C1 segment of cervical spinal cord (tissue), 14 donors: ENCODE data around the gene GDF3.
"Not testable (repeated sequence)": the region's sequence is repeated elsewhere in the genome, so short reads cannot be mapped to it uniquely, and the experiment has no call there.

Source experiments
- DNase-seq, 14 donors: peaks; one replicate each; lab custom pipeline; 2025; lab: John Stamatoyannopoulos, UW

Gene GDF3

DNA sequence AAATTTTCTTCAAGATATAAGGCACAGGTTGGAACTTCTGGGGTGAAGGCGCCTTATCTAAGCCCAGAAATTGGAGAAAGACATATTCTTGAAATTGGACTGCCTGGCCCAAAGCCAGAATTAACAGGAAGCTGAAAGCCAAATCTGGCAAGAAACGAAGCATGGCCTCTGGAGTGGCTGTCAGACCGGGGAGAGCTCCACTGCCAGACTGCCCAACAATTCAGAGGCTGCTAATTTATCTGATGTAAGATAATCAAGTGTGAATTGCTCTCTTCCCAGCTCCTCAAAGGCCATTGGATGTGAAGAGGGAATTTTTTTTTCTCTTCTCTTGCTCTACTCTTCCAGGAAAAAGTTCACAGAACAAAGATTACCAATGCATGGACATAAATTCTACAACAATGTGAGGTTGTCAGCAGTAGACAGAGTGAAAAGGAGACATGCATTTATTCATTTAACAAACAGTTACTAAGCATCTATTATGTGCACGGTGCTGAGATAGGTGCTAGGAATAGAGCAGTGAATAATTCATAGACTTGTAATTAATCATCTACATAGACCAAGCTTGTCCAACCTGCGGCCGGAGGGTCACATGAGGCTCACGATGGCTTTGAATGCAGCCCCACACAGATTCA is at the start of gene GDF3:
GDF3 (minus strand) TSS at position 210 of the 632 bp plus-strand sequence; CDS start at position 163, 47 bp downstream.
- DNase-seq = no peak

DNA sequence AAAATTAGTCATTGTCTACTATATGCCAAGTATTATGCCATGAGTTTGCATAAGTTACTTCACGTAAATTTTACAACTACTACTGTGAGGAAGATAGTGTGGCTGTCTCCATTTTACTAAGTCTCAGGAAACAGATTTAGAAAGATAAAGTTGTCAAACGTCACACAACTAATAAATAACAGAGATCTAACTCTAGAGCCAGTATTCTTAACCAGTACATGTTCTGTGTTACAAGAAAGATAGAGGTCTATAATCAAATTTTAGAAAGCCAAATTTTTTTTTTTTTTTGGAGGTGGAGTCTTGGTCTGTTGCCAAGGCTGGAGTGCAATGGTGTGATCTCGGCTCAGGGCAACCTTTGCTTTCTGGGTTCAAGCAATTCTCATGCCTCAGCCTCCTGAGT is 37.4 kb upstream of the GDF3 start:
- DNase-seq = no peak

DNA sequence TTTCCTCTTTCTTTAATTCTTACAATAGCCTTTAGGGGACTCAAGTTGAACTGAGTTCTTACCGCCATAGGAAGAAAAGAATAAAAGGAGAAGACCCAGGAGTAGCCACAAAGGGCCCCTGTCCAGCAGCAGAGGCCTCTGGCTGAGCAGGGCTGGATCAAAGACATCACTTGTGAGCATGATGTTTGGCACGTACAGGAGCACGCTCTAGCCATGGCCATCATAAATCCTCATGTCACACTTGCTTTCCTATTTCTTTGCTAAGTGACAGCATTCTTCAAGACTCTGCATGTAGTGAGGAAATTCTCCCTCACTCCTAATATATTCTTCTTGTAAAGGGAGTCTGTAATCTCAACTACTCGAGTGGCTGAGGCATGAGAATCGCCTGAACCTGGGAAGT is 35.9 kb upstream of the GDF3 start:
- DNase-seq = no peak

DNA sequence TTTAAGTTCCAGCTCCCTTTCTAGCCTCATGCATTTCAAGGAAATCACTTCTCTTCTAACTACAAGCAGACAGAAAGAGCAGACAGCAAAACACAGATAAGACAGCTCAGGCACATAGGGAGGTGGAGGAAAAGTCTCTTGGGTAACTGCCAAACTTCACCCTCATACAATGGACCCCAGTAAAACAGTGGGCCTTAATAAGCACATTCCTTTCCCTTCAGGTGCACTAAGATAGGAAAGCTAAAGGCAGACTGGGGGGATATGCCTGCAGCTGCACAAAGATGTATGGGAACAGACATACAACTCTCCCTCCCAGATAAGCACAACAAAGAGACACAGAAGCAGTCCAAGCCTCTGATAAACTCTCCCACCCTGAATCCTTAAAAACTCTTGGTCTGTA is 35.4 kb upstream of the GDF3 start:
- not testable (repeated sequence) for DNase-seq

DNA sequence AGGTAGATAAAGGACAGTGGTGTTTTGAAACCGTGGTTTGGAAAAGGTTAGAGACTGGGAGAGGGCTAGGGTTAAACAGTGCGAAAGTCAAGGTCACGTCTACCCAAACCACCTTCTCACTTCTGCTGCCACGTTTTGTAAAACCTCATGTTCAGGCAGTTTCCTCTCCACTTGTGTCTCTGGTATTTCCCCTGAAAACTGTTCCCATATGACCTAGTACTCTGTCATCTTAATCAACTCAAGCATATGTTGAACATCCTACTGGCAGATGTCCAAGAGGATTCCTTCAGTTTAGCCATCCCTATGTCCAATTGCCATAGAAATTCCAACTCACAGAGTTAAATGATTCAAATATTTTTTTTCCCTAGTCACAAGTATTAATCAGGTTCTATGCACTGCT is 34.2 kb upstream of the GDF3 start:
- DNase-seq = no peak

DNA sequence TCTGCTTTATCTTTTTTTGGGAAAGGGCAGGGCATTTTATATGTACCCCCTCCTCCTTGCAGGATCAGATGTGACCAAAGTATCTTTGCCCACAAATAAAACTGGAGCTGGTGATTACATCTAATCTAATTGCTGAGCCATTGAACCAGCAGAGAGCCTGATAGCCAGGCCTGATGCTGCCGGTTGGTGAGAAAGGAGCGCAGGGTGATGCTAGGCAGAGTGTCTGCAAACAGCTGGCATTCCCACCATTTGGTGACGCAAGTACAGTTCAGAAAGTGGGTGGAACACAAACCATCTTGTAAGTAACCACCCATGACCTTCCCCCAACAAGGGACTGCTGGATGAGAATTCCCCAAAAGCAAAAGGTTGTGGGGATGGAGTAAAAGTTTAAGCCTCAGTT is 28.4 kb upstream of the GDF3 start:
- DNase-seq = no peak

DNA sequence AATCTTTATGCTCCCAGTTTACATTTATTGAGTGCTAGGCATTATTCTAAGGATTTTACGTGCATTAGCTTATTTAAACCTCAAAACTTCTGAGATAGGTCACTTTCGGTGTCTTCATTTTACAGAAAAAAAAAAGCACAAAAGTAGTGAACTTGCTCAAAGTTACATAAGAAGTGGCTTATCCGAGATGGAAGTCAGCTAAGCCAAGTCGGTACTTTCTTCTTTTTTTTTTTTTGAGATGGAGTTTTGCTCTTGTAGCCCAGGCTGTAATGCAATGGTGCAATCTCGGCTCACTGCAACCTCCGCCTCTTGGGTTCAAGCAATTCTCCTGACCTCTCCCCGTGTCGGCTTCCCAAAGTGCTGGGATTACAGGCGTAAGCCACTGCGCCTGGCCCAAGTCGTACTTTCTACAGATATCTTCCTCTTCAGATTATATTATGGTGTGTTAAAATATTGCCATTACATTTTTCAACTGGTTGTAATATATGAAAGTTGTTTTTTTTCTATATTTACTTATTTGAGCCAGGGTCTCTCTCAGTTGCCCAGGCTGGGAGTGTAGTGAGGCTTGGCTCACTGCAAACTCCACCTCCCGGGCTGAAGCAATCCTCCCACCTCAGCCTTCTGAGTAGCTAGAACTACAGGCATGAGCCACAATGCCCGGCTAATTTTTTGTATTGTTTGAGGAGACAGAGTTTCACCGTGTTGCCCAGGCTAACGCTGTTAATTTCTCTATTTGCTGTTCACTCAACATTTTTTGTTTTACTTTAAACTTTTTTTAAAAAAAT is 24.6 kb upstream of the GDF3 start:
- DNase-seq = no peak

DNA sequence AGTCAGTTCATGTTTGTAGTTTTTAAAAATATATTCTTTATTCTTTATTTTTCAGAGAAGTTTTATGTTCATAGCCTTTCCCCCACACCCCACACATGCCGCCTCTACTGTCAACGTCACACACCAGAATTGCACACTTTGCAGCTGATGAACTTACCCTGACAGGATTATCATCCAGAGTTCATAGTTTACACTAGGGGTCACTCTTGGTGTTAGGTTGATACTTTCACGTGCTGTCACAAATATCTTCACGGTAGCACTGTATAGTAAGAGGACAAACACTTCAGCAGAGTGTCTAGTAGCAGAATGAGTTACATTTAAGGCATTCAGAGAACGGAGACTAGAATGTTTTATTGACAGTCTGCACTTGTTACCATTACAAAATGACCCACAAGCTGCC is 20.8 kb upstream of the GDF3 start:
- DNase-seq = no peak

DNA sequence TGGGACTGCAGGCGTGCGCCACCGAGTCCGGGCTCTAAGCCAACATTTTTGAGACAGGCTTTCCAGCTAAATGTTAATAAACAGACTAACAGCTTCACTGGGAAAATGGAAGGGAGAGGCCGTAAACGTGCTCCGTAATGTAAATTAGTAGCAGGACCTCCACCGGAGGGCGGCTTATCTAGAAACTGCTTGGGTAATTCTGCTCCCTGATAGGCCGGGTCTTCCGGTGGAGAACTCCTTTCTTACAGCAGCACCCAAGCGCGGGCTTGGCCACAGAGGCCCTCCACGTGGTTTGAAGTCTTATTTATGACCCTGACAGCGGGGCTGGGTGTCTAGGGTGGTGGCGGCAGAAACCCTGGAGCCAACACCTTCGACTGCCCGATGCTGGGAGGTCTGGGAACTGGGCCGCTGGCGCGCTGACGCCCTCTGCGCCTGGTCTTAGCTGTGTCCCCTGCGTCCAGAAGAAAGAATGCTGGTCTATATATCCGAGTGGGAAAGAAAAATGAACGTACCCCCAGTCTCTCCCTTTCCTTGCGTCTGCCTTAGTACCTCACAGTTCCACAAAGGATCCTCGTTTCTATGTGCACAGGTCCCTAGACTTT is 17.4 kb upstream of the GDF3 start:
- DNase-seq = no peak

DNA sequence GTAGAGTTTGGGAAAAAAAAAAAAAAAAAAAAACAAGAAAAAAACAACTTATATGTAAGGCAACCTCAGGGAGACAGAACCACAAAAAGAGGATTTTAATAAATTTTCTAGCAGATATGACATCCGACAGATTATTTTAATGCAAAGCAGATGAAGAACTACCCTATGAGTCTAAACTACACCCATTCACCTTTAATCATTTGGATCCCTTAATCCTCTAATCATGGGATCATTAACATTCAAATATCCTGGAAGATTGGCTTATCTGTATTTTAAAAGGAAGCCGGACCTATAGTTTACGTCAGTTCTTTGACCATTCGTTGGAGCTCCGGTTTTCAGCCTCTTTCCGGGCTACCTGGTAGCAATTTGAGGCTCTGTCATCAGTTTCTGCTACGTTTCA is 15.6 kb upstream of the GDF3 start, which contains the start of gene DPPA3:
DPPA3 (plus strand) TSS at position 301 of the 400 bp plus-strand sequence. CDS start 138 bp downstream, outside the sequence.
- no peak for DNase-seq

DNA sequence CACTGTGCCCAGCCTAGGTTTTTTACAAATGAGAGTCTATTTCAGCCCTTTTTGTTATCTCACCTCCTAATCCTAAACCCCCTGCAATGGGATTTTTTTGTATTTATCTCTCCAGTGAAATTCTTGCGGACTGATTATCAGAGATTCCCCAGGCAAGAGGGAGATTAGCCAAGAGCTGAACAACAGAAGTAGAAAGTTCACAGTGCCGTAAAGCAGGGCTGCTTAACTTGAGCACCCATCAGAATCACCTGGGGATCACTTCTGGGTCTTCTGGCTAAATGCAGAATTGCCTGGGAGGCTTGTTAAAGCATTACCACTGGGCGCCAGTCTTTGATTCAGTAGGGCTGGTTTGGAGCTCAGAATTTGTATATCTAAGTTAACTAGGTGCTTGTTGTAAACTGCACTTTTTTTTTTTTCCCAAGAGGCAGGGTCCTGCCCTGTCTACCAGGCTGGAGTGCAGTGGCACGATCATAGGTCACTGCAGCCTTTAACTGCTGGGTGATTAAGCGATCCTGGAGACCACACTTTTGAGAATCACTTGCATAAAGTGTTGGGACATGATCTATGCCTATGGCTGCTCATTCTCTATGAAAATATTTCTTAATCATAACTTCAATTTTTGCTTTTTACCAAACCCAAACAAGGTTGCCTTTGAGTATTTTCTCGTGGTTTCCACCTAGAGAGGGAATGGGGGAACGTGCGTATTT is 14.5 kb upstream of the GDF3 start:
- DNase-seq = no peak

DNA sequence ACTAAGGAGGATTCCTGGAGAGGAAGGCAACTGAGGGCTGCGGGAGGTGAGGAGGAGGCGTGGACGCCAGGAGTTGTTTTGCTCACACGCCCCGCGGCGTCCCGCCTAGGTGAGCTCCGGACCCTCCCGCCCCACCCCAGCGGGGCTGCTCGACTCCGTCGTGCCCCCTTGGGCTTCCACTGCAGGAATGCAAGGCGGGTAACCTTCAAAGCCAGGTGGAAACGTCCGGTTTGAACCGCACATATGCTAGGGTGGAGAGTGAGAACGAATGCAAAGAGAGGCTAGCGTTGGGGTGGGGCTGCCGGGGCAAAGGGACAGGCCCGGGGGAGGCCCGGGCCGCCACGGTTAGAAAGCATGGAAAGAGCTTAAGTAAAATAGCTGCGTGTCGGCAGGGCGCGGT is 10.3 kb upstream of the GDF3 start:
- no peak for DNase-seq

DNA sequence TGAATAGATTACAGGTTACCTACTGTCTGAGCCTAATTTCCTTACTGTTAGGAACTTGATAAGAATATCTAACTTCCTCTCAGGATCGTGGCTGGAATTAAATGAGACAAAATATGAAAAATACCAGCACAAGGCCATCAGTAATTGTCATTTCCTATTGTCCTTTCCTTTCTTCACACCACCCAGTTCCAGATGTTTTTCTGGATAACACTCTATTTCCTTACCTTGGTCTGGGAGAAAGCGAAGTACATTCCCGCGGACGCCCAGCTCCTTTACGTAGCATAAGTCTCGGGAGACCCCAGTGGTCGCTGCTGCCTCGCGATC is 376 bp downstream of the GDF3 start:
- DNase-seq = no peak

DNA sequence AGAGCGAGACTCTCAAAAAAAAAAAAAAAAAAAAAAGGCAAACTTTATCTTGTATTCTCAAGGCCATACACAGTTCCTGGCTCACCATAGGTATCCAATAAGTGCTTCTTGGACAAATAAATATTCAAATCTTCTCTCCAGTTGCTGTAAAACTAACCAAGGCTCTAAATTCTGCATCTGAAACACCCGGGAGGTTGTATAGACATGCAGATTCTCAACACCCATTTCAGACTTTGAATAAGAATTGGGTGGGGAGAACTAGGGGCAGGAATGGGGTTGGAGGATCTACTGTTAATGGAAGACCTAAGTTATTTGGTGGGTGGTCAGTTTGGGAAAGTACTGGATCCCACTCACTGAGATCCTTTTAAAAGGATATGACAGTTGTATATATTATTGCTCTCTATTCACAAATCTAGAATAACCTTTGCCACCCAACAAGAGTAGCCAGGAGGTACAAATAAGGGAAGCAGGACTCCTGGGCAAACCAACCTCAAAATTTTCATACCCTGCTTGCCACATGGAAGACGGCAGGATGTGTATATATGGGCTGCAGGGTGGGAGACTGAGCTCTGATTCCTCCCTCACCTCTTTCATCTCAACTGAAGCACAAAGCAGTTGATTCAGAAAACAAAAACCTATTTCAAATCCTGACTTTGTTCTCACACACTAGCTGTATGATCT is 879 bp downstream of the GDF3 start:
- no peak for DNase-seq

DNA sequence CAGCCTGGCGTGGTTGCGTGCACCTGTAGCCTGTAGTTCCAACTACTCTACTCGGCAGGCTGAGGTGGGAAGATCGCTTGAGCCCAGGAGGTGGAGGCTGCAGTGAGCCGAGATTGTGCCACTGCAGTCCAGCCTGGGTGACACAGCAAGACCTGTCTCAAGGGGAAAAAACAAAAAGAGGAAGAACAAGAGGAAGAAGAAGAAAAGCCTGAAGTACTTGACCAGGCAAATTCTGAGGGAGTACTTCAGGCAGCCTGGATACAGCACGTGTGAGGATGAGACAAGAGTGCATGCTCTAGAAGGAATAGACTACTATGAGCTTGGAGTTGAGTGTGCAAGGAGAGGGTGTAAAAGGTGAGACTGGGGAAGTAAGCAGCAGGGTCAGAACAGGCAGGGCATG is 1.8 kb downstream of the GDF3 start:
- DNase-seq = no peak

DNA sequence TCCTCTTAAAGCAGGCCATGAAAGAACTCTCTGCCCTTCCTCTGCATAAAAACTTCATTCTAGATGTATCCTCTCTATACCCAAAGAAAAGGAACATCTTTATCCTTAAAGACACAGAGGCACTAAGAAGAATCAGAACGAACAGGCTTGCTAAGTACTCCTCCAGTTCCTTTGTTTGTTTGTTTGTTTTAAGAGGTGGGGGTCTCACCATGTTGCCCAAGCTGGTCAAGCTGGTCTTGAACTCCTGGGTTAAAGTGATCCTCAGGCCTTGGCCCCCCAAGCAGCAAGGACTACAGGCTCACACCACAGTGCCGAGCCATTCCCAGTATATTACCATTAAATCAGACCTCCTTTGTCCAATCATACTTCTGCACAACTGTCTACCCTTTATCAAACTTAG is 14.0 kb downstream of the GDF3 start:
- no peak for DNase-seq

DNA sequence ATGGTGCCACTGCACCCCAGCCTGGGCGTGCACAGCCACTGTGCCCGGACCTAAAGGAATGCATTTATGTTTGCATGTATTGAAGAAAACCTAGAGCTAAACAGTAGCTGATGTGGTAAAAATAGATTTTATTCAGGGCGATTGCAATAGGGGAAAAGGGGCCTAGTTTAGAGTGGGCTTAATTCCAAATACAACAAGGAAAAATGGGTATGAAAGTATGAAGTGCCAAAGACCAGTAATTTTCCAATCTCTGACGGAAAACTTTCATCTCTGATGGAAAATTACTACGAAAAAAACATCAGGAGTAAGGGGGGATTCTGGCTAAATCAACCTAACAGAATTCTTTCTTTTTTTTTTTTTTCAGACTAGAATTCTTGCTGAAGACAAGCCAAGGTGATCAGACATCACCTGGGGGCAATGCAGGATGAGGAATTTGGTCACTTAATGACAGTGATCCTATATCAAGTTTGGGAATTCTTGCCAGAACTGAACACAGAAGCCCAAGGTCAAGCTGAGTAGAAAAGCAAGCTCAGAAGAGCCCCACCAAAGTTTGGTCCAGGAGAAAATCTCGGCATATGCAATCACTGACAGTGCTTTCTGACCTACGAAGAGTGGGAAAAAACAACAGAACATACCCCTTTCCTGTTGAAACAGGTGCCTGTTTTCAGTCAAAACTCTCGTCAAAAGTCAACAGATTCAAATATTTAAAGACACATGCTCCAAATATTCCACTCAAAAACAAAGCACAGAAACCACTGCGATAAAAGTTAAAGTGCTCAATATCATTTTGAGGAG is 16.1 kb downstream of the GDF3 start:
- no peak for DNase-seq

DNA sequence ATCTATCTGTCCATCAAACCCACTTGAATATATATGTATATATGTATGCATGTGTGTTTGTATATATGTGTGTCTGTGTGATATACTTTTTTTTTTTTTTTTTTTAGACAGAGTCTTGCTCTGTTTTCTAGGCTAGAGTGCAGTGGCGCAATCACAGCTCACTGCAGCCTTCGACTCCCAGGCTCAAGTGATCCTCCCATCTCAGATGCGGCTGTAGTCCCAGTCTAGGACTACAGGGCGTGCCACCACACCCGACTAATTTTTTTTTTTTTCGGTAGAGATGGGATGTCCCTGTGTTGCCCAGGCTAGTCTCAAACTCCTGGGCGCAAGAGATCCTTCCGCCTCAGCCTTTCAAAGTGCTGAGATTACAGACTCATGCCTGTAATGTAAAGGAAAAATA is 16.8 kb downstream of the GDF3 start:
- DNase-seq = no peak

DNA sequence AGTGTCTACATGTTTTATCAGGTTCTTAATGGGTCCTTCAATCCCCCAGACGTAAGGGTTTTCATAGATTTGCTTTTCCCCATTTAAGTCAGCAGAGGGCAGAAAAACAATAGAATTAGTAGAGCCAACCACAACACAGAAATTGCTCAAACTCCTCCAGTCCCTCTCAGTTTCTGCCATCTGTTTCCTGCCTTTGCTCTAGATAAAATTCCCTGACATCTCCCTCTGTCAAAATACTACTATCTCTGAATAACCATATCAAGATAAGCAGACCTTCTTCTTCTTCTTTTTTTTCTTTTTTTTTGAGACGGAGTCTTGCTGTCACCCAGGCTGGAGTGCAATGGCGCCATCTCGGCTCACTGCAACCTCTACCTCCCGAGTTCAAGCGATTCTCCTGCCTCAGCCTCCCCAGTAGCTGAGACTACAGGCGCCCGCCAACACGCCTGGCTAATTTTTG is 18.1 kb downstream of the GDF3 start:
- not testable (repeated sequence) for DNase-seq

DNA sequence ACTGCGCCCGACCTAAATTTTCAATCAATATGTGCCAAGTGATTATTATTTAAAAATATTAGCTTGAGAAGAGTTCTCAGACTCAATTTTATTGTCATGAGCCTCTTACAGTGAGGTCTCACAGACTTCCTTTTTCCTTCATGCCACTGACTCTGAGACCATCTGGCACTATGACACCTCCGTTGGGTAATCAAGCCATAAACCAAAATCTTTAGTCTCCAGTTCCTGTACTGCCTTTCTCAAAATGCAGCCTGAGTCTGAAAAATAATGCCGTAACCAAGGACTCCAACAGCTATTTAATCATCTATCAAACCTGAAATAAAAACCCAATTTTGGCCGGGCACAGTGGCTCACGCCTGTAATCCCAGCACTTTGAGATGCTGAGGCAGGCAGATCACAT is 20.1 kb downstream of the GDF3 start:
- DNase-seq = not testable (repeated sequence)

DNA sequence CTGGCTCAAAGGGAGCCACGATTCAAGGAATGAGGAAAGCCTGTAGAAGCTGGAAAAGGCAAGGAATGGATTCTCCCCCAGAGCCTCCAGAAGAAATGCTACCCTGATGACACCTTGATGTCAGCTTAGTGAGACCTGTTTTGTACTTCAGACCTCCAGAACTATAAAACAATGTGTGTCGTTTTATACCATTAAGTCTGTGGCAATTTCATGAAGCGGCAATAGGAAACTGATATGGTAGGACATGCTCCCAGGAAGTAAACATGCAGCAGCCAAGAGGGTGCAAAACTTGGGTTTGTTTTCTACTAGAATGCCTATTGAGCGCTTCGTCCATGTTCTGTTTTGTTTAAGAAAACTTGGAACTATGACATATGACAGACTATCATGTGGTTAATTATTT is 27.4 kb downstream of the GDF3 start:
- no peak for DNase-seq
